Liver (tissue), 9 donors: ENCODE measurements around the gene CAMKV. TPM values are rescaled to one million over a fixed set of nuclear protein-coding genes. Genes with fewer than 3 reads are reported as not detected.
A peak's percentile ranks its signal among the peaks of the same experiment; 100 is the strongest.
"Not testable (repeated sequence)": the region's sequence is repeated elsewhere in the genome, so short reads cannot be mapped to it uniquely, and the experiment has no call there.

Experiments used
- DNase-seq: peaks from one replicate; pipeline ENCODE4 v3.0.0-alpha.2; 2017; ENCODE audit warnings: low spot score
- H3K27ac ChIP-seq, 2 donors: one replicate each; pipeline ENCODE4 v1.7.0; 2013; ENCODE audit warnings: inconsistent platforms in 2 of 2, low read length in 2 of 2, control low read depth in 1 of 2, low read depth in 1 of 2, mild to moderate bottlenecking in 1 of 2
- H3K27me3 ChIP-seq, 4 donors: one replicate each; pipeline versions ENCODE4 v1.6.1 to v1.7.0; 2013; ENCODE audit warnings: low read length in 3 of 4, inconsistent platforms in 1 of 4, mild to moderate bottlenecking in 1 of 4, moderate library complexity in 1 of 4; ENCODE audit not compliant: control insufficient read depth in 4 of 4, insufficient read depth in 4 of 4
- H3K36me3 ChIP-seq, 4 donors: one replicate each; pipeline versions ENCODE4 v1.6.1 to v1.7.0; 2013; ENCODE audit warnings: low read length in 3 of 4, mild to moderate bottlenecking in 3 of 4, low read depth in 1 of 4, moderate library complexity in 1 of 4; ENCODE audit not compliant: control insufficient read depth in 4 of 4, insufficient read depth in 3 of 4
- H3K4me1 ChIP-seq, 4 donors: one replicate each; pipeline versions ENCODE4 v1.6.1 to v1.7.0; 2013; ENCODE audit warnings: low read length in 3 of 4, mild to moderate bottlenecking in 3 of 4, moderate library complexity in 1 of 4; ENCODE audit not compliant: control insufficient read depth in 4 of 4, insufficient read depth in 4 of 4
- H3K4me3 ChIP-seq, 3 donors: one replicate each; pipeline versions ENCODE4 v1.6.1 to v1.7.0; 2013; ENCODE audit warnings: low read length in 3 of 3, control low read depth in 1 of 3, low read depth in 1 of 3, mild to moderate bottlenecking in 1 of 3
- H3K9ac ChIP-seq, 2 donors: one replicate each; pipeline ENCODE4 v1.7.0; 2013; ENCODE audit warnings: low read length in 2 of 2, mild to moderate bottlenecking in 2 of 2, moderate library complexity in 2 of 2, control low read depth in 1 of 2, low read depth in 1 of 2
- H3K9me3 ChIP-seq, 4 donors: one replicate each; pipeline versions ENCODE4 v1.6.1 to v1.7.0; 2013; ENCODE audit warnings: low read length in 3 of 4; ENCODE audit not compliant: control insufficient read depth in 4 of 4
- ATF3 ChIP-seq: IDR thresholded peaks from 2 replicates; pipeline ENCODE4 v1.6.1; 2016; ENCODE audit warnings: antibody characterized with exemption
- EGR1 ChIP-seq, 2 donors: IDR thresholded peaks; 2 replicates each; pipeline ENCODE4 v1.6.1; 2016 to 2018; ENCODE audit warnings: antibody characterized with exemption in 2 of 2, low read depth in 2 of 2
- FOXA1 ChIP-seq: IDR thresholded peaks from 2 replicates; pipeline ENCODE4 v1.6.1; 2016; ENCODE audit warnings: antibody characterized with exemption
- FOXA2 ChIP-seq: IDR thresholded peaks from 2 replicates; pipeline ENCODE4 v1.6.1; 2016; ENCODE audit warnings: antibody characterized with exemption
- HNF4A ChIP-seq, 2 donors: conservative IDR thresholded peaks; 2 replicates each; pipeline ENCODE4 v1.6.1; 2016; ENCODE audit warnings: antibody characterized with exemption in 2 of 2, mild to moderate bottlenecking in 2 of 2
- HNF4G ChIP-seq: IDR thresholded peaks from 2 replicates; pipeline ENCODE4 v1.6.1; 2016; ENCODE audit warnings: antibody characterized with exemption
- JUND ChIP-seq, 2 donors: IDR thresholded peaks; 2 replicates each; pipeline ENCODE4 v1.6.1; 2016; ENCODE audit warnings: antibody characterized with exemption in 2 of 2
- NR2F2 ChIP-seq: IDR thresholded peaks from 2 replicates; pipeline ENCODE4 v1.6.1; 2016; ENCODE audit warnings: antibody characterized with exemption
- TAF1 ChIP-seq: conservative IDR thresholded peaks from 2 replicates; pipeline ENCODE4 v1.6.1; 2016; ENCODE audit warnings: antibody characterized with exemption, mild to moderate bottlenecking
- ZBTB33 ChIP-seq: IDR thresholded peaks from 2 replicates; pipeline ENCODE4 v1.6.1; 2016; ENCODE audit warnings: antibody characterized with exemption
- WGBS: extraction: QIAGEN DNeasy Blood & Tissue Kit; methylation state at CpG from one replicate; pipeline ENCODE4 v1.1.7; 2013; 5-methylcytosine and 5-hydroxymethylcytosine counted together
- polyA plus RNA-seq, 2 donors: library from polyadenylated mRNA; stranded (reverse) in 1 of 2; unstranded in 1 of 2; fragments of 200-250 nt in 1 of 2; fragments of >200 nt in 1 of 2; fragmentation: Nextera tagmentation in 1 of 2; extraction: Ambion mirVana in 1 of 2; gene quantifications; one replicate each; pipeline versions ENCODE4 v1.2.1 to v1.2.3, GENCODE V29; 2013 to 2015
- total RNA-seq, 2 donors: library from RNA; depleted of rRNA; stranded (reverse); fragments of >200 nt; gene quantifications; one replicate each; pipeline ENCODE4 v1.2.3, GENCODE V29; 2014
- TF ChIP-seq, protein P1 (sequence below): IDR thresholded peaks from 2 replicates; pipeline ENCODE4 v1.6.1; 2016; ENCODE audit warnings: antibody characterized with exemption
- TF ChIP-seq, protein P2 (sequence below): IDR thresholded peaks from 2 replicates; pipeline ENCODE4 v1.6.1; 2016; ENCODE audit warnings: antibody characterized with exemption, mild to moderate bottlenecking
- donor health status: healthy.
- donor health status: healthy.
- donor health status: healthy.
- donor health status: healthy.
- donor health status: healthy.

CAMKV gene
- not detected for total RNA-seq
- not detected for polyA plus RNA-seq

DNA sequence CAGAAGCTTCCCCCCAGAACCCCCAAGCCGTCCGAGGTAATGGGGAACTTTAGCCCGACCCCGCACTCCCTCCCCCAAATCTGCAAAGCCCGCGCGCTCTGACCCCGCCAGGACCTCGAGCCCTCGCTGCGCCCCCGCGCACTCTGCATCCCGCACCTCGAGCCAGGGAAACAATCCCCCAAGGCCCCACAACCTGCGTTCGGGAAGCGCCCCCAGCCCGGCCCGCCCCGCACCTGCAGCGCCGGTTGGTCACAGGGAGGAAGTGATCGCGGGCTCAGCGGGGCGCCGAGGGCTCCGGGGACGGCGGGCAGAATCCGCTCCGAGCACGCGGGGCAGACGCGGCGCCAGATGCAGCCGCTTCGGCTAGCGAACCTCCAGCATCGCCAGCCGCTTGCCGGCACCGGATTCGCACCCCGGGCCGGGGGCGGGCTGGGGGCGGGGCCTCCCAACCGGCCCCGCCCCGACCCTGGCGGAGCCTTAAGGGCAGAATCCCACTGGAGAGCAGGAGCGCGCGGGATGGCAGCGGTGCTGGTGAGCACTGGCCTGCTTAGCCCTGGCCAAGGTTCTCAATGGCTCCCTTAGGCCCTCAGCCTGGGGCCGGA, at the start of gene CAMKV:
CAMKV (minus strand) TSS at position 382 of the 602 bp plus-strand sequence. CDS start 7,518 bp downstream, outside the sequence.
- Histone ChIP-seq H3K9me3 (no peaks in the 10 kb centered on the region), H3K4me1 (peaks cover 3 to 8% (median 6%) of the 10 kb centered on the region in 4 donors), H3K4me3 (peak within 1 kb of the TSS in 1 of 3 donors; percentile 42), H3K27me3 (peaks cover 0 to 4% (median 2%) of the 10 kb centered on the region in 4 donors), H3K9ac (no peak within 1 kb of the TSS), H3K36me3 (no peaks in the 10 kb centered on the region), H3K27ac (no peak within 1 kb of the TSS)
- no peak for DNase-seq
- no peak for TF ChIP-seq ATF3
- TF ChIP-seq ZBTB33: no peak
- no peak for TF ChIP-seq NR2F2
- TF ChIP-seq, protein P1, sequence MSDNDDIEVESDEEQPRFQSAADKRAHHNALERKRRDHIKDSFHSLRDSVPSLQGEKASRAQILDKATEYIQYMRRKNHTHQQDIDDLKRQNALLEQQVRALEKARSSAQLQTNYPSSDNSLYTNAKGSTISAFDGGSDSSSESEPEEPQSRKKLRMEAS: no peak
- TF ChIP-seq, protein P2, sequence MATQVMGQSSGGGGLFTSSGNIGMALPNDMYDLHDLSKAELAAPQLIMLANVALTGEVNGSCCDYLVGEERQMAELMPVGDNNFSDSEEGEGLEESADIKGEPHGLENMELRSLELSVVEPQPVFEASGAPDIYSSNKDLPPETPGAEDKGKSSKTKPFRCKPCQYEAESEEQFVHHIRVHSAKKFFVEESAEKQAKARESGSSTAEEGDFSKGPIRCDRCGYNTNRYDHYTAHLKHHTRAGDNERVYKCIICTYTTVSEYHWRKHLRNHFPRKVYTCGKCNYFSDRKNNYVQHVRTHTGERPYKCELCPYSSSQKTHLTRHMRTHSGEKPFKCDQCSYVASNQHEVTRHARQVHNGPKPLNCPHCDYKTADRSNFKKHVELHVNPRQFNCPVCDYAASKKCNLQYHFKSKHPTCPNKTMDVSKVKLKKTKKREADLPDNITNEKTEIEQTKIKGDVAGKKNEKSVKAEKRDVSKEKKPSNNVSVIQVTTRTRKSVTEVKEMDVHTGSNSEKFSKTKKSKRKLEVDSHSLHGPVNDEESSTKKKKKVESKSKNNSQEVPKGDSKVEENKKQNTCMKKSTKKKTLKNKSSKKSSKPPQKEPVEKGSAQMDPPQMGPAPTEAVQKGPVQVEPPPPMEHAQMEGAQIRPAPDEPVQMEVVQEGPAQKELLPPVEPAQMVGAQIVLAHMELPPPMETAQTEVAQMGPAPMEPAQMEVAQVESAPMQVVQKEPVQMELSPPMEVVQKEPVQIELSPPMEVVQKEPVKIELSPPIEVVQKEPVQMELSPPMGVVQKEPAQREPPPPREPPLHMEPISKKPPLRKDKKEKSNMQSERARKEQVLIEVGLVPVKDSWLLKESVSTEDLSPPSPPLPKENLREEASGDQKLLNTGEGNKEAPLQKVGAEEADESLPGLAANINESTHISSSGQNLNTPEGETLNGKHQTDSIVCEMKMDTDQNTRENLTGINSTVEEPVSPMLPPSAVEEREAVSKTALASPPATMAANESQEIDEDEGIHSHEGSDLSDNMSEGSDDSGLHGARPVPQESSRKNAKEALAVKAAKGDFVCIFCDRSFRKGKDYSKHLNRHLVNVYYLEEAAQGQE: no peak
- TF ChIP-seq FOXA1: no peak
- no peak for TF ChIP-seq FOXA2
- no peak for TF ChIP-seq HNF4G
- no peak for TF ChIP-seq HNF4A (conservative IDR thresholded peaks at IDR 0.05)
- no peak for TF ChIP-seq EGR1 (IDR thresholded peaks at IDR 0.05; ENCODE audit: low read depth in 2 of 2)
- TF ChIP-seq JUND (IDR thresholded peaks at IDR 0.05): no peak
- TF ChIP-seq TAF1: no peak
- 3% methylated on average over 59 of the region's 59 CpGs for WGBS

GRCh38 chr3:49917806-49918590, 48.3 kb upstream of the CAMKV start:
- not testable (repeated sequence) for DNase-seq, H3K27ac ChIP-seq, H3K36me3 ChIP-seq, H3K9me3 ChIP-seq, H3K4me3 ChIP-seq, H3K4me1 ChIP-seq, H3K27me3 ChIP-seq, H3K9ac ChIP-seq
- WGBS: 93% methylated on average over 19 of the region's 19 CpGs
